GM21825 (cell line): ENCODE results near the gene PIGS.
"Not testable (repeated sequence)": the region's sequence is repeated elsewhere in the genome, so short reads cannot be mapped to it uniquely, and the experiment has no call there.

Experiments
- ATAC-seq: cut with Tn5 transposase; IDR thresholded peaks from one replicate; pipeline ENCODE4 v1.9.1; 2021; ENCODE audit warnings: mild to moderate bottlenecking, moderate library complexity; ENCODE audit not compliant: unreplicated experiment

PIGS gene

DNA sequence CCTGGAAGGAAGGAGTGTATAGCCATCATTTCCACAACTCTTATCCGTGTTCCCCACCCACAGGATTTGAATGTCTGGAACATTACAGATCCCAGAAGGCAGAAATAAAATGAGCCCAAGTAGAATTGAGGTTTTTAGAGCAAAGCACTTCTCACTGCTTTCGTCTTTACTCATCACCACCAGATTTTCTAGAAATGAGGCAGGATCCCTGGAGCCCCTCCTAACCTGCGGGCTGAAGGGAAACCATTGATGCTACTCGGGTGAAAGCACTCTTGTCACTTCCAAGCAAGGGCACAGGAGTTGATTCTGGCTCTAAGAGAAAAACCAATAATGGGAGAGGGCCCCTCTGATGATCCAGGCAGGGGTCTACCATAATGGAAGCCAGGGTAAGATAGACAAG is 8.2 kb upstream of the PIGS start:
- ATAC-seq = no peak

DNA sequence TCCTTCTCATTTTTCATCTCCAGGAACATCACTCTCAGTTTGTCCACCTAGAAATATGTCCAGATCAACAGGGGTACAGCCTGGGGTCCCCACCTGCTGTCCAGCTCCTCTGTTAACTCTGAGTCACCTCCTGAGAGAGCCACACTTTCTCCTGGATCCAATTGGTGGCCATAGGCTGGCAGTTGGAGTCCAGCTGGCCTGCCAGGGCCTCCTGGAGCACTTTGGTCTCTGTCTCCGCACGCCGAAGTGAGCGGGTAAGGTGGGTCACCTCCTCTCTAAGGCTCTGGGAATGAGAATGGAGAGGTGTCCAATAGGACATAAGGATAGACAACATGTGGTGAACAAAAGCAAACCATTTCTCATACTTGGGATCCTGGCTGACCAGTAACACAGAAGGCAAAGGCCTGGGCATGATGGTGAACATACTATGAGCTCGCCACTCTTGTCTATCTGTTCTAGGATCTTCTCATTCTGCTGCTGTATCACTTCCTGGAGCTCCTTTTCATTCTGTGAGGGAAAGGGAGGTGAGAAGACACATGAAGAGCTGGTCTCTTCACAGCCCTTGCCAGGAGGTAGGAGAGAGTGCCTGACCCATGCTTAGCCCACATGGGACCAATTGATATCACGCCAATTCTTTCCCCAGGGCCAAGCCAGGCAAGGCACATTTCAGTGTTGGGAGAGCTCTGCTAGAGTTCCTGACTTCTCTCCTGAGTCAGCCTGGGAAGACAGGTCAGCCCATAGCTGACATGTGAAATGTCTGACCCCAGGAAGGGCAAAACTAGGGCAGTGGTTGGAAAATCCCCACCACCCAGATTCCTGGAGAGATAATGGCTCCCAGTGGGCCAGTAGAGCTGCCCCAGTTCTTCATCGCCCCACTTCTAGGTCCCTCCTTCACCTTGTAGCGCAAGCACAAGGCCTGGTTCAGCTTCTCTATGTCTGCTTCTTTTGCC is 7.2 kb upstream of the PIGS start:
- ATAC-seq = no peak

- ATAC-seq = no peak
These were observed 6.1 kb upstream of the PIGS start for GRCh38 chr17:28577466-28577824.

DNA sequence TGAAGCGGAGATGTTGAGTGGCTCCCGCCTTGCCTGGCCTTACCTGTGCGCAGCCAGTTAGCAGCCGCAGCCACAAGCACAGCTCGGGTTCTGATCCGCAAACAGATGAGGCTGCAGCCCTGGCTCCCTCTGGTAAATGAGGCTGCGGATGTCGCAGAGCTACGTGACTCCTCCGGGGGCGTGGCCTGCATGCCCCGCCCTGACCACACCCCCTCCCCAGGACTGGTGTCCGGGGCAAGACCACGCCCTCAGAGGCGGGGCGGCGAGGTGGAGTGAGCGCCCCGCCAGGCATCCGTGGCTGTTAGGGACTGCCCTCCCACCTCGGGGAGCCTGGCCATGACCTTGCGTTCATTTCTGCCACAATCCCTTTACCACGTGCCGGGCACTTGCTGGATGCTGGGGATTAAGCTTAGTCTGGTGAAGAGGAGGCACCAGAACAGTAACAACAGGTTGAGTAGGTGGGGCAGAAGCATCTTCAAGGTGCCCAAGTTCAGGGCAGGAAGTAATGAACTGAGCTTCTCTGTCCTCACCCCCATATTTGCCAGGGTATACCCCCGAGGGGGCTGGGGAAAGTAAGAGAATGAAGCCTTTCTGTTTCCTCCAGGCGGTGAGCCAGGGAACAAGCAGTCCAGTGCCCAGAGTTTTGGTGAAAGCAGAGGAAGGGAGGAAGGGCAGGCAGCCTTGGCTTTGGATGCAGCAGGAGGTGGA is 5.6 kb upstream of the PIGS start, which contains the start of gene ALDOC:
Gene ALDOC (minus strand): TSS at position 138 of the 708 bp plus-strand sequence. CDS start 1,363 bp downstream, outside the sequence.
- ATAC-seq = peak; percentile 77

DNA sequence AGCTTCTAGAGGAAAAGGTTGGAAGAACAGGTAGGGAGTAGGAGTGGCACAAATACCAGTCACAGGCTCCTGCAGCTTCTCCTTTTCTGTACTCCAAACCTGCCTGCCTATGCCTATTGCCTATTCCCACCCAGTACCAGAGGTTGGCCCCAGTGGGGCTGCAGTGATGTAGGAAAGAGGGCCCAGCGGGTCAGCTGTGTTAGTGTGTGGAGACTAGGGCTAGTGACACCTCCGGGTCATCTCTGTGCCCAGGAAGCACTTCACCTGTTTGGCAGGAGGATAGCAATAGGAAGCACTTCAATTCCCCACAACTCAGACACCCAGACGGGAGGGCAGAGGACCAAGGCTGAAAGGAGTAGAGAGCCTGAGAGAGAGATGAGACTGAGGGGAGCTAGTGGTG is 4.7 kb upstream of the PIGS start:
- ATAC-seq = not testable (repeated sequence)

GRCh38 chr17:28575126-28575795 is 3.9 kb upstream of the PIGS start:
- ATAC-seq = no peak

DNA sequence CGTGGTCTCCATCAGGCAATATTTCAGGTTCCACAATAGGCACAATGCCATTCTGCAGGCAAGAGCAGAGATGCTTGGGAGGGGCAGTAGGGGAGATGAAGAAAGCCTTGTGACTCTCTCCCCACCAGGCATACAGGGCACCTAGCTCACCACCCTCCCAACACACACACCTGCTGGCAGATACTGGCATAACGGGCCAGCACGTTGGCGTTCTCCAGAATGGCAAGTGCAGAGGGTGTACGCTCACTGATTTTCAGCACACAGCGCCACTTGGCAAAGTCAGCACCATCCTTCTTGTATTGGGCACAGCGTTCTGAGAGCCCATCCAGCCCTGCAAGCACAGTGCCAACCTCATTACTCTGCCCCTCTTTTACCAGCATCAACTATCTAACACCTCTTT is 3.2 kb upstream of the PIGS start:
- ATAC-seq = no peak

DNA sequence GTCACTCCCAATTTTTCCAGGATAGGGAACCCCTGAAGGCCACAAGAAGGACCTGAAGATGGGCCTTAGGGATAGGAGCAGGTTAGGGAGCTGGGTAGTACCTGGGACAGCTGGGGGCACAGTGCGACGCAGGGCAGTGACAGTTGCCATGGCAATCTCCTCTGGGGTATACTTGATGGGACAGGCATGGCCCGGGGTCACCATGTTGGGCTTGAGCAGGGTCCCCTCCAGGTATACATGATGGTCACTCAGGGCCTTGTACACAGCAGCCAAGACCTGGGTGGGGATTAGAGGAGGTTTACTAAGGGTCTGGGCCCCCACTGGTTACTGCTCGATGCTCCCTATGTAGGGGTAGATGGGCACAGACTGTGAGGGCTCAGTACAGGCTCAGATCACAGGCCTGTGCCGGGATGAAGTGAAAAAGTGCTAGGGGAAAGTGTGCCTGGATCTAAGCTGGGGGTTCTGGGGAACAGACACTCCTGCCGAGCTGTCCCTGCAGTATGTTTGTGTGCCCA is 2.7 kb upstream of the PIGS start:
- no peak for ATAC-seq

DNA sequence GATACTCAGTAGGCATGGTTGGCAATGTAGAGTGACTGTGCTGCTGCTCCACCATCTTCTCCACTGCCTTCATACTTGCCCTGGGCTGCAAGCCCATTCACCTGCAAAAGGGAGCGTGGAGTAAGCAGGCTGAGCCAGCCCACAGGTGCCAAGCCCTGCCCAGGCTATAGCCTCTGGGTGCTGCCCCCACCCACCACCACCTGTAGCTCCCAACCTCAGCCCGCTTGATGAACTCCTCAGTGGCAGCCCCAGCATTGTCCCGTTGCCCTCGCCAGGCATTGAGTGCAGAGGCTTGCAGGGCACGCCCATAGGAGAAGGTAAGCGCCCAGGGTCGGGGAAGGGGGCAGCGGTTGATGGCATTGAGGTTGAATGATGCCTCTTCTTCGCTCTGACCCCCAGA is 2.2 kb upstream of the PIGS start:
- ATAC-seq = no peak

- ATAC-seq = no peak
These were observed 1.7 kb upstream of the PIGS start for GRCh38 chr17:28573040-28573380.

DNA sequence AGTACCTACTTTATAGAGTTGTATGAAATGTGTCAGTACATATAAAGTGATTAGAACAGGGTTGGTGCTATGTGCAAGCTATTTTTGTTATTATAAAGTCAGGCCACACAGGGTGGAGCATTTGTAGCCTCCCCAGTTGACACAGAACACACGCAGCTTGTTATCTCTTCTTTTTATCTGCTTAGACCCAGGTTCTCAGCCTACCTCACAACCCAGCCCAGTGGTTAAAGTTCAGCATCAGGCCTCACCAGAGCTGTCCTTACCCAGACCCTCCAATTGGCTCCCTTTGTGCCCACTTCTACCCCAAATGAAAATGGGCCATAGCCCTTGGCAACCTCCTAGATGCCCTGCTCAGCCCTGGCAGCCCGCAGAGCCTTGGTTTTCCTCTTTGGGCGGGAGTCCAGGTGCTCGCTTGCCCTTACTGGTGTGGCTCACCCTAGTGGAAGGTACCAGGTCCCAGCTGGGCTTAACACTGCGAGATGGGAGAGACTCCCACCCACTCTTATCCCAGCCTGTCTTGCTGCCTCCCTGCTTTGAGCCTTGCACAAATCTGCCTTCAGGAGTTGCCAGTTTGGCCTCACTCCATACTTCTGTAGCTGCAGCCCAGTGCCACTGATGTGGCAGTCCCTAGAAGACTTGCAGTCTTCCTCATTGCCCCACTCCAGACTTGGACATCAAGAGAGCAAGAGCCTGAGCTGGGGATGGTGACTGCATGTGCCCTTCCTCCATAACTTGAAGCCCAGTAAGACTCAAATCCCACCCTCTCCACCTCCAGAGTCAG is 1.1 kb upstream of the PIGS start:
- no peak for ATAC-seq

DNA sequence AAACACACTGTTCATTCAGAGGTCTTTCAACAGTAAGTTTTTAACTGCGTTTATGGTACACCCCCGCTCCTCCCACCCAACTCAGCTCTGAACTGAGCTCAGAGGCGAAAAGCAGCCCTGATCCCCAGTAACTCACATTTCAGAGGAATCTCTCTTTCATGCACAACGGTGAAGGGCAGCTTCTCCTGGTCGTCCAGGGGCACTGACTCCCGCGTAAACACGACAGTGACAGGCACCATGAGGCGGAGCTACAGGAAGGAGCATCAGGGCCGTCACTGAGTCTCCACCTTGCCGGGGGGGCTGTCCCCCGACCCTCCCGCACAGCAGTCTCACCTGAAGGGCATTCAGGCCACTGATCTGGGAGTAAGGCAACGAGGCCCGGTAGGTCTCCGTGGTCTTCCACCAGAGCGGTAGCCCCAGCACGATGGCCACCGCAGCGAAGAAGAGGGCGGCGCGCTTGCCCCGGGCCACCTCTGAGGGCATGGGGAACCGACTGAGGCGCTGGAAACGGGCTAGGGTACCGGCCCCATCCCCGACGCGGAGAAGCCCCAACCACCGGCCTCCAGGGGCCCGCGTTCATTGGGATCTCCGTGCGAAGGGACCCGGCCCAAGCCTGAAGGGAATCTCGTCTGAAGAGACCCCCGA is 486 bp downstream of the PIGS start:
- peak; percentile 31 for ATAC-seq

DNA sequence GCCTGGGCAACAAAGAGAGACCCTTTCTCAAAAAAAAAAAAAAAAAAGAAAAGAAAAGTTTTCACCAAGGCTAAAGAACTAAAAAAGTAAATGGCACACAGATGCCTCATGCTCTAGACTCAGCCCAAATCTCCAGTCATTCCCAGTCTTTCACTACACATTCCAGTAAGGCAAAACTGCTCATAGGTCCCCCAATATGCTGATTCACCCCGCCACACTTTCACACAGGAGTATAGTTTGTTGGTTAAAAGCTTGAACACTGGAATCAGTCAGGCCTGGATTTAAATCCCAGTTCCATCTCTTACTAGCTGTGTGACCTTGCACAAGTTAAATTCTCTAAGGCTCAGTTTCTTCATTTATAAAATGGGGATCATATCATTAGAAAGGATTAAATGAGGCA is 1.9 kb downstream of the PIGS start:
- ATAC-seq = no peak

DNA sequence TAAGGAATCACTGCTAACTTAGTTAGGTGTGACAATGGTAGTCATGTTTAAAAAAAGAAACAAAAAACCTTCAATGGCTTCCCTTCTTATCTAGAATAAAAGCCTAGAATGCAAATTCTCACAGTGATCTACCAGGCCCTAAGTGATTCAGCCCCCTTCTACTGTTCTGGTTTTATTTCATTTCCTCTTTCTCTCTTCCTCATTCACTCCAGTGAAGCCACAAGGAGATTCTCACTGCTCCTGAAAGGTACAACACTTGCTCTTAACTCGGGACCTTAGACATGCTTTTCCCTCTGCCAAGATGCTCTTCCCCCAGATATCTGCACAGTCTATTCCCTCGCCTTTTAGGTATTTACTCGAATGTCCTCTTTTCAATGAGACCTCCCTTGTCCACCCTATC is 3.7 kb downstream of the PIGS start:
- ATAC-seq = no peak

GRCh38 chr17:28563475-28563874 is 7.8 kb downstream of the PIGS start:
- no peak for ATAC-seq

GRCh38 chr17:28555022-28555421 is 16.3 kb downstream of the PIGS start:
- ATAC-seq = no peak

DNA sequence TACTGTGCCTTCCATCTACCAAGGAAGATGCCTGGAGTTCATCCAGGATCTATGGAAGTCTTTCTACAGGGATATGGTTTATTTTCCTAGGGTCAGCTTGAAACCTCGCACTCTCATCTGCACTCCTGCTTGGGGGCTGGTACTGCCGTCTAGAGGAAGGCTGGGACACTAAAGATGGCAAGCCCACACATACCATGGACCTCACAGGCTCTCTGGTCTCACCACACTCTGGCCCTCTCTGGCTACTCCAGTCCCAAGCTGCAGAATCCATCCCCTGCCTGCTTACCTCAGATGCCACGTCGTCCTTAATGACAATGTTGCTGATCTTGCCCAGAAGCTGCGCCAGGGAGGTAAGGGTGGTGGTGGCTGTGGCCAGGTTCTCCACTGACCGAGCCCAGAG is 16.8 kb downstream of the PIGS start:
- no peak for ATAC-seq

DNA sequence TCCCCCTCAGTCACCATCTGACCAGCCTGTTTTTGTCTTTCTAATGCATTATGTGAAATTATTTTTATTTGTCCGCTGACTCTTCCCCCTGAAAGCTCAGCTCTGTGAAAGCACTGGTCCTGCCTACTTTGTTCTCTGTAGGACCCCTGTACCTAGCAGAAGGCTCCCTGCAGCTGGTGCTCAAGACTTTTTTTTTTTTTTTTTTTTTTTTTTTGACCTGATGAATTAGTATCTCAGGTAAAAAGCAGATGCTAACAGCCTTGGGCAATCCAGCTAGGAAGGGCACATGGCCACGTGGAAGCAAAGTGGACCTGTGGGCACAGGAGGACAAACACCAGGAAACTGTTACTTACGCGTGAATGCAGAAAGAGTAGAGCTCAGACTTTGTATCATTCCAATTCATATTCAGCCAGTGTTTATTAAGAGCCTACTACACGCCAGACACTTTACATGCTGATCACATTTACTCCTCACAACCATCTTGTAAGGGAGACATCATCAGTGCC is 18.3 kb downstream of the PIGS start:
- ATAC-seq = no peak

DNA sequence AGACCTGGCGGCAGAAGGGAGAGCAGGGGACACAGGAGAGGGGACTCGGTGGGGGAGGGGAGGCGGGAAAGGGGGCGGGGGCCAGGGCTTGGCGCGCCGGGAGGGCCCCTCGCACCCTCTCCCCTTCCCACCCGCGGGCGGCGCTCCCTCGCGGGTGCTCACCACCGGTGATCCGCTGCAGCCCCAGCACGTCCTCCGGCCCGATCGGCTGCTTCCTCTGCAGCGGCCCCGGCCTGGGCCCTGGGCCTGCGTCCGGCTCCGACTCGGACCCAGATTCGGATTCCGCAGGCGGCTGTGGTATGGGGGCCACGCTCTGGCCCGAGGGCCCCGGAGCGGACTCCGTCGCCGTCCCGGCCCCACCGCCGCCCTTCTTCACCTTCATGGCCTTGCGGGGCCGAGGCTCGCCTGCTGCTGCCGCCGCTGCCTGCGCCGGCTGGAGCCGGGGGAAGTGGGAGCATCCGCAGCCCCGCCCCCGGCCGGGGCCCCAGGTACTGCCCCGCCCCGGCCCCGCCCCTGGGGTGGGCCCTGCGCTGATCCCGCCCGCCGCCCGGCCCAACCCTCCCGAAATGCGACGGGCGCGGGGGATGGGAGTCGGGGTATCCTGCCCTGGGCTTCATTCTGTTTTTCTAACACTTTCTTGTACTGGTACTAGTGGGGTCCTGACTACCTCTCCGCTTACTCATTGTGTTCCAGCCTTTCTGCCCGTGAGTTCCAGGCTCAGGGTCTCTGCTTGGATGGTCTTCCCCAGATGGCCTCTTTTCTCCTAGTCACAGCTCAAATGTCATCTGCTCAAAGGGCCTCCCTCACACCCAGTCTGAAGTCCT is 18.9 kb downstream of the PIGS start, which contains the start of gene UNC119:
Gene UNC119 (minus strand): TSS at position 449 of the 824 bp plus-strand sequence. CDS start 67 bp downstream, at position 382.
- ATAC-seq = peak; percentile 45
